Vagina (tissue), 2 donors: ENCODE data around the gene SETBP1.

ENCODE experiments used
- CTCF ChIP-seq, 3 experiments: fragments of 450-650 bp in 2 of 3; fragments of 200-600 bp in 1 of 3; sonication (generic) in 1 of 3; IDR thresholded peaks; one replicate each; pipeline ENCODE4 v1.5.1; 2017 to 2019; ENCODE audit warnings: antibody characterized with exemption in 3 of 3, mild to moderate bottlenecking in 2 of 3, moderate library complexity in 2 of 3
- POLR2A ChIP-seq, 2 donors: fragments of 450-650 bp; IDR thresholded peaks; one replicate each; pipeline ENCODE4 v1.6.1; 2017; ENCODE audit warnings: antibody characterized with exemption in 2 of 2, mild to moderate bottlenecking in 2 of 2, moderate library complexity in 2 of 2
- POLR2AphosphoS5 ChIP-seq, 2 donors: sonication (generic); formaldehyde crosslinking; IDR thresholded peaks; one replicate each; pipeline ENCODE4 v1.9.0; 2017; ENCODE audit warnings: antibody characterized with exemption in 2 of 2, mild to moderate bottlenecking in 2 of 2, low read depth in 1 of 2; ENCODE audit not compliant: insufficient read depth in 1 of 2

- TF ChIP-seq CTCF (IDR thresholded peaks at IDR 0.05) (no peak), POLR2AphosphoS5 (IDR thresholded peaks at IDR 0.05; ENCODE audit: insufficient read depth in 1 of 2, low read depth in 1 of 2) (no peak), POLR2A (IDR thresholded peaks at IDR 0.05) (no peak)
Measured at GRCh38 chr18:44807766-44808165, 127.1 kb downstream of the SETBP1 start.
